HG03469 (cell line): ENCODE measurements around the gene MRPL14.

ENCODE experiments used
- ATAC-seq: cut with Tn5 transposase; IDR thresholded peaks from one replicate; pipeline ENCODE4 v1.9.1; 2021; ENCODE audit warnings: mild to moderate bottlenecking, moderate library complexity, moderate number of reproducible peaks; ENCODE audit not compliant: unreplicated experiment

Gene MRPL14

DNA sequence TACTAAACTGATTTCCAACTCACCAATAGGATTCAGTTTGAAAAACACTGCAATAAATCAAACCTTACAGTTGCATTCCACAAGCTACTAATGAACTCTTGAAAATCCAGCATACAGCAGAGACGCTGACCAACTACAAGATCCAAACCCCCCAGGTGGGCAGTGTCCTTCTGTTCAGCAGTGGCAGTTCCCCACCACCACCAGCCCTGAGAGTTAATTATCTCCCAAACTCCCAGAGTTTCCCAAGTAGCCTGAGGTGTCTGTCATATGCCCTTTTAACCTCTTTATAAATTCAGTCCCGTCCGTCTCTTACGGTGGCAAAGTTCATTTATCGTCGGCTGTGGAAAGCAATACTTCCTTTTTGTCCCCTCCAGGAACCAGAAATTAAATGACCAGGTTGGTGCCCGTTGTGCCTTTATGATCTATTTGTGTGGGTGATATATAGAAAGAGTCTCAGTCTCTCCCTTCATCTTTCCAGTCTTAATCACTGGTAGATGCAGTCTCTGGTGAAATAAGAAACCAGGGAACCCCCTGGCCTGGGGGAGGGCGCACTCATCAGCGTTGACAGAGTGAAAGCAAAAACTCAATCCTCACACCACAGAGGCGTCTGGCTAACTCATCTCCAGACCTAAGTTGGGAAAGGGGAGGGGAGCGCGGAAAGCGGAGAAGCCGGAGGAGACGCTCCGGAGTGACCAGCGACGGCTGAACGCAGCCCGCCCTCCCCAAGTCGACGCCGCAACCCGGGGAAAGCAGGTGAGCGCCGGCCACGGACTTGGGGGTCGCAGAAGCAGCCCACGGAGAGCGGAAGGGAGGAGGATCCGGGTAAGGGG, 717 bp downstream of the MRPL14 start:
- ATAC-seq = no peak

DNA sequence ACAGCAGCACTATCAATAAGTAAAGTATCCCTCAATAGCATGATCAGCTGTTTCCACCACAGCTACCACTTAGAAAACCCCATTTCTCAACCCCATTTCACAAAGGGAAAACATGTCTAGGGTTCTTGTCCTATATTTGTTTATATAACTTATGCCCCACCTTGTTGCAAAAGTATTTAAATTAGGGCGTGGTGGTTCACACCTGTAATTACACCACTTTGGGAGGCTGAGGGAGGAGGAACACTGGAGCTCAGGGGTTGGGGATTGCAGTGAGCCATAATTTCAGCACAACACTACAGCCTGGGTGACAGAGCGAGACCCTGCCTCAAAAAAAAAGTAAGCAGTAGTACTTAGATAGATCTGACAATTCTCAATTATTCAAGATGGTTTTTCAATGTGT, 3.7 kb downstream of the MRPL14 start:
- ATAC-seq = no peak

DNA sequence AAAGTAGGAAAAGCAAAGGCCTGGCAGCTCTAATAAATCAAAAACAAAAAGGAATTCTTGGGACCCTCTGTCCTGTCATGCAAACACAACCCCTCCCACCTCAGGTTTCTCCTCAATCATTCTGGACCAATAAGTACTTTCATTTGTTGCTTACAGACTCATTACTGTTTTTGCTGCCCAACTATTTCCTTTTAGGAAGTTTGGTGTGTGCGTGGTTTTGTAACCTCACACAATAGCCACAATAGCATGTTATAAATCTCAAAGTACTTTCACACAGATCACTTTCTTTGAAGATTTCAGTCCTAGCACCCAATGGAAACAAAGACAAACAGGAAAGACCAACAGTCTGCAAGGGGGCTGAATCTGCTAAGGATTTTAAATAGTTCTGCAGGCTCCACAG, 4.5 kb downstream of the MRPL14 start:
- ATAC-seq = no peak

DNA sequence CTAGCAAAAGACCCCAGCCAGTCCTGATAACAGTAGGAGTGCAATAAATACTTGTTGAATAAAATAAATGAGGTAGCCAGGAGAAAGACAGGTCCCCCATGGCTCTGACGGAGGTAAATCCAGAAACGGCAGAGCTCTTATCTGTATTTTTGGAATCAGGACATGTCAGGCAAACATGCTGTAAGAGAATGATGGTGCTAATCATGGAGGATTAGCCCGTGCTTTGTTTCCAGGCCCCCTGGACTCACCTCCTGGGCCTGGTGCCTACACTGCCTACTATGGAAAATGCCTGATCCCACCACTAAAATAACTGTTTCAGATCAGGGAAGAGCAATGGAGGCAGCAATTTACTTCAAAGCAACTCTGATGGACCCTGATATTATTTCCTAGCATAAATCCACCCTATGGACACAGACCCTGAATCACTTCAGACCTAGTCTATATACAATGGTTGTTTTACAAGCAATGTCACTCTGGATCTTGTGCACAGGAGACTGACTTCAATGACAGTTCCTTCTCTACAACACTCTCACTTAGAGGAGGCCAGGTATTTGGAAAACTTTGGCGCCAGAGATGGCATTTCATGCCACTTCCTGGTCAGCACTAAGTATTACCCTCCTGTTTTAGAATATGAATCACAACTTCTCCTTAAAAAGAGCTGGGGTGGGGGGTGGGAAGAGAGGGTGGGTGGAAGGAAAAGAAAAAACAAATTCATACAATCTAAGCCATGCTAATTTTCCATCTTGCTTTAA, 6.4 kb downstream of the MRPL14 start:
- ATAC-seq = no peak

DNA sequence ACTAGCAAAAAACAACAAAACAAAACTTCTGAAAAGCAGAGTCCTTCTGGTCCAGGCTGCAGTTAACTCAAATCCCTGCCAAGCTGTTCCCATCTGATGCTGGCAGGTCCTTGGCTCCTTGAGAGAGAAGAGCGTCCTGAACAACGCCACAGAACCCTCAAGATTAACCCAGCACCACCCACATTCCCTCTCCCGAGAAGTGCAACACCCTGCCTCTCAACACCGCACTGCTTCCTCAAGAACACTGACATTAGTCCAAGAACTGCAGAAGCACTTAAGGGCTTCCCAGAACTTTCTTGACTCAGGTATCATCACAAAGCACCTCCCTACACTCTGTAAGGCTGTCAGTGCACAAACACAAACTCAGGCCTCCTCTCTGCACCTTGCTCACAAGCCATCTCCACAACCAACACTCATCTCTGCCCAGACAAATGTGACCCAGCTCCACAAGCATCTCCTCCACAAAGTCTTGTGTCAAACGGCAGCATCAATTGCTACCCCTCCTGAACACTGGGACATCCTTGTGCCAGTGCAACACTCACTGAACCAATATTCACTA, 7.5 kb downstream of the MRPL14 start:
- ATAC-seq = no peak

DNA sequence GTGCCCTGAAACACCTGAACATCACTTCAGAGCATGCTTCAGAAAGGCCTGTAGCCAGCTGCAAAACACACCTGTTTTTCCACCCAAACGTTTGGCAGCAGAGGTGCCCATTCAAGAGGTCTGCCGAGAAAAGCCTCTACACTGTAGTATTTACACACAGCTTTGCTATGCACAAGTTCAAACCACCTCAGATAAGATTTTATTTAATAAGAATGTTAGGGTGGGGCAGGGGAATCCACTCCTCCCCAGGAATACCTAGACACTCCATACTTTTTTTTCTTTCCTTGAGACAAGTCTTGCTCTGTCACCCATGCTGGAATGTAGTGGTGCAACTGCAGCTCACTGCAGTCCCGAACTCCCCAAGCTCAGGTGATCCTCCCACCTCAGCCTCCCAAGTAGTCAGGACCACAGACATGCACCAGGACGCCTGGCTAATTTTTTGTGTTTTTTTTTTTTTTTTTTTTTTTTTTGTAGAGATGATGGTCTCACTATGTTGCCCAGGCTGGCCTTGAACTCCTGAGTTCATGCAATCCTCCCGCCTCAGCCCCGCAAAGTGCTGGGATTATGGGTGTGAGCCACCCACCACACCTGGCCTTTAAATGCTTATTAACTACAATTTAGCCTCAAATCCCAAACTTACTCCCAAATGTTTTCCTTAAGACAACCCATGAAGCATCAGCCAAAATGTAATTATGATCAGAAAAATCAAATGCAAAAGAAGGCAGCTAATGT, 9.7 kb downstream of the MRPL14 start:
- ATAC-seq = no peak

DNA sequence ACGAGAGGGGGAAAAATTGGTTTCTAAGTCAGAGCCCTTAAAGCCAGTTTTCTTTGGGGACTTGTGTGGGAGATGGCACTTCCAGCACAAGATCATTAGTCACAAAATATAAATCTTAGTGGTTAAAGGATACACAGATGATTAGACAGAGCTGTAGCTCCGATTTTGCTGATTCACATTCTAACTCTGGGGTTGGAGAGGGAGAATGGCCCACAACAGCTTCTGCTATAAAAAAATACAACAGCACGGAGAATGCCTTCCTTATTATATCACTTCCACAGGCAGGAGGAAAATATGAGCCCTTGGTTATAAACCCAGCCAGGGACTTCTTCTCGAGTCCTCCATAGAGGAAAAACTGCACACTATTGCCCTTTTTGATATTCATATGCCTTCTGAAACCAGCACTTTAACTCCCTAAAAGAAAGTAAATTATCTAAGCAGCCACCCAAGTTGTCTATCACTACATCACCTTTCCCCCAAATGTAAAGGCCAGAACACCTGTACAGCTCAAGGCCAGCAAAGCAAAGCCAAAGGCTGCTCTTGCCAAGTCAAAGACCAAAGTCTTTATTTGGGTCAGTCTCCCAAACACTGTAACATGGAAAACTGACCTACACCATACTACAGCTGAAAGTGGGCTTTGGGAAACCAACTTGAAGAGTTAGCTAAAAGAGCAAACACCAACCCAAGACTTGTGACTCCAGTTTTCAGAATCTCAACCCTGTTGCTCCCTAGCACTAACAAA, 10.4 kb downstream of the MRPL14 start:
- ATAC-seq = no peak

DNA sequence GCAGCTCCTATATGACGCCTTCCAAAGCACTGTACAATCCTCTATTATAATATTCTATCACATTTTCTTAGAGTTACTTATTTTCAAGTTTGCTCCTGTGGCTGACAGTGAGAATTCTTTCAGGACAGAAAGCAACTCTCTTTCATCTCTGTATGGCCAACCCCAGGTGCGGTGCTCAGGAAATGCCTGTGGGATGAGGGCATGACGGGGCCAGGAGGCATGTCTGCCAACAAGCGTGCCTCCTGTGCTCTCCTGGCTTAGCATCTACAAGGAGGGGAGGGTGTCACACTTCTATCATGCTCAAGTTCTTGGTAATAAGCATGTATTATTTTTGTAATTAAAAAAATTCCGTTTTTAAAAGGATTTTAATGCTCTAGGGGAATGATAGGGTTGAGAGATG, 11.4 kb downstream of the MRPL14 start:
- ATAC-seq = no peak

DNA sequence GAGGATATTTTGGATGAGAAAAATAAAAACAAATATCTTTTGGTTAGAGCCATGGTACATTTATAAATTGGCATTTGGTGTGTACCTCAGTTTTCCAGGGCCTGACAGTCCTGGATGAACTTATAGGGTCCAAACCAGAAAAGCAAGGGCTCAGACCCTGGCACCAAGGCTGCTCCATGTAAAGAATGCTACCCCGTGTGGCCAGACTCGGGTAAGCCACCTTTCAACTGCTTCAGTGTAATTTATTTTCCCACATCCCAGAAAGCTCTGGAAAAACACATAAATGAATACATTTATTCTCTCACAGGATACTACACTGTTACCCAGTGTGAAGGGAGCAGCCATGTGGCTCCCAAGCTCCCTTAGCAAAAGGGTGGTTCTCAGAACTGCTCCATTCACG, 13.8 kb downstream of the MRPL14 start:
- ATAC-seq = no peak

DNA sequence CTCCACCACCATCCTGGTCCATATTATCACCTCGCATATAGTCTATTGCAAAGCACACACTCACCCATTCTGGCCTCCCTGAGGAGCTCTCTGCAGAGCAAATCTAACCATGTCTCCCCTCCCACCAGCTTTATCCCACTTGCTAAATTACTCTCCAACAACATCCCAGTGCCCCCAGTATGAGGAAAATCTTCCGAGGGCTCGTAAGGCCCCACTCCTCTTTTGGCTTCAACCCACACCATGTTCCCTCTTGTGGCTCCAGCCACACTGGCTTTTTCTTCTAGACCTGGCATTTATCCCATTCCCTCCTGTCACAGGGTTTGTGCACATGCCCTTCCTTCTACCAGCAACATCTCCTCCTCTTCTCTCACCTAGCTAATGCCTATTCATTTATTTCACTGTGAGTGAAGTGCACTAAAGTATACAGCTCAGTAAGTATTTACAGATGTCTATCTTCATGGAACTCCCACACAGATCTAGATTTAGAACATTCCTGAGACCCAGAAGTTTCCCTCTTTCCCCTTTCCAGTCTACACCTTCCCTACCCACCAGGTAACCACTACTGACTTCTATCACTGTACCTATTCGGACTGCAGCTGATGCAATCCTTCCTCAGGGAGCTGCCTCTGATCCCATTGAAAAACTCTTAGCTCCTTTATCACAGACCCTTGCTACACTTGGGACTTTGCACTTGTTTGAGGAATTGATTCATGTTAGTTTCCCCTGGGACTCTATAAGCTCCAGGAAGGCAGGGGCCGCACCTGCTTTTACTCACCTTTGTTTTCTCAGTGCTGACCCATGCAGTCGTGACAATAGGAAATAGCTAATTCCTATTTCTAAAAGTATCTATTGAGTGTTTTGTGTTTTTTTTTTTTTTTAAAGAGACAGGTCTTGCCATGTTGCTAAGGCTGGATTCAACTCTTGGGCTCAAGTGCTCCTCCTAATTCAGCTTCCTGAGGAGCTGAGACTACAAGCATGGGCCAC, 15.5 kb downstream of the MRPL14 start:
- ATAC-seq = no peak

DNA sequence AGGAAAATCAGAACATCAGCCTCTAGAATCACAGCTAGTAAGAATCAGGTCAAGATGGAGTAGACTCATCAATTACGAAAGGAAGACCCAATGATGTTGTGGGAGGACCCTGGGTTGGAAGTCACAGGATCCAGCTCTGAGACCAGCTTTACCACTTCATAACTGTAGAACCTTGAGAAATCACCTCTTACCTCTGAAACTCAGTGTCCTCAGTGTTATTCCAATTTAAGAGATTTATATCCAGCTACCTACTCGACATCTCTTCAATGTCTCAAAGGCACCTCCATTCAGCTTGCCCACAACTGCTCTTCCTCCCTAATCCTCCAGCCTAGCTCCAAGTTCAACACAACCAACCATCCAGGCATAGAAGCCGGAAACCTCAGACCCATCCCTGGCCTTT, 16.3 kb downstream of the MRPL14 start:
- ATAC-seq = no peak

DNA sequence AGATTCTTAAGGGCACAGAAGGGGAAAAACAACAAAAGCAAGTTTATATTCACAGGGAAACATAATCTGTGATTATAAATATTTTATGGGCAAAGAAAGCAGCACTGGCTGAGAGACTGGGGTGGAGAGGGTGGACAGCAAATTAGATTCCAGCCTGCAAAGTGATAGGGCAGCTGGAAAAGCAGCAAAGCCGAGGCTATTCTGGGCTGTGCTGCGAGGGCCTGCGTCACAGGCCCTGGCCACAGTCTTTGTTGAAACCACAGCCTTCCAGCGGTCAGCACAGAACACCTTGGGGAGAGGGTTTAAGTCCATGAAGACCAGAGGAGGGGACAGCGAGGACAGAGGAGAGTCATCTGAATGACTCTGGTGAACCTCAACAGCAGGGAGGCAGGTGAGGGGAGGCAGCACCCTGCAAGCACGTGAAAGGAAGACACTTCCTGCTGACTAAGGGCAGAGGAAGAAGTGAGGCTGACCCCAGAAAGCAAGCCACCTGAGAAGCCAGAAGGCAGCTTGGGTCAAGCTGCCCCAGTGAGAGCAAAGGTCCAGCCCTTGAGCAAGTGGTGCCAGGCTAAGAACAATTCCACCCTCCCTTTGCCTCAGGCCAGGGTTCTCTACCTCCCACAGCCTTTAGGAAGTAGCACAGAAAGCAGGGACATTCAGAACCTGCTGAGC, 17.1 kb downstream of the MRPL14 start:
- no peak for ATAC-seq

DNA sequence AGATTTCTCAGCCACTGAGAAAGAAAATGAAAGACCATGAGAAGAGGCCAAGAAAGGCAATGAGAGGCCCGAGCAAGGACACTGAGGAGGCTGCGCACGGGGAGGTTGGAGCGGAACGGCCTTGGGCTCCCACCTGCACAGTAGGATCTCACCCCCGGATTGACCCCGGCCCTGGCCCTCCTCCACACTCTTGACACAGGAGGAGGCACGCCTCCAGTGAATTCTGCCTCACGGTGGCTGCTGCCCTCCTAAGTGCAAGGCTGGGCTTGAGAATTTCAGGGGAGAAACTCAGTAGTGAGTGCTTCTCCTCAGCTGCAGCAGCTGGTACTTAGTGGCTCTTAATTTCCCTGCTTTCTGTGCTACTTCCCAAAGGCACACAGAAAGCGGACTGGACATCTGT, 18.0 kb downstream of the MRPL14 start:
- ATAC-seq = no peak

DNA sequence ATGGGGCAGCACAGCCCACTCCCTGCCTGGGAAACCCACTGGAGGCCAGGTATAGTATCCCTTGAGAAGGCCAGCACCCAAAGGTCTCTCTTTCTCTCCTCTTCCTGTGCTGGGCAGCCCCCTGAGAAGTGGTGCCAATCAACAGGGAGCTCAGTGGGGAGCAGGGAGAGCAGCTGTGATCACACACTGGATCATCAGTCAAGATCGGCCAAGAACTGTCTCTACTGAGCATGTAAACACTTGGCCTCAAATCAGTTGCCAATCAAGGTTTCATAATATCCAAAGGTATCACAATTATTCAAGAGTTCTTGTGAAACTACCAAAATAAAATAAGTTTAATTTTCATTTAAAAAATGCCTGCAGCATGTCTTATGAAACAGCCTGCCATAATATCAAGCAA, 18.8 kb downstream of the MRPL14 start:
- ATAC-seq = no peak

DNA sequence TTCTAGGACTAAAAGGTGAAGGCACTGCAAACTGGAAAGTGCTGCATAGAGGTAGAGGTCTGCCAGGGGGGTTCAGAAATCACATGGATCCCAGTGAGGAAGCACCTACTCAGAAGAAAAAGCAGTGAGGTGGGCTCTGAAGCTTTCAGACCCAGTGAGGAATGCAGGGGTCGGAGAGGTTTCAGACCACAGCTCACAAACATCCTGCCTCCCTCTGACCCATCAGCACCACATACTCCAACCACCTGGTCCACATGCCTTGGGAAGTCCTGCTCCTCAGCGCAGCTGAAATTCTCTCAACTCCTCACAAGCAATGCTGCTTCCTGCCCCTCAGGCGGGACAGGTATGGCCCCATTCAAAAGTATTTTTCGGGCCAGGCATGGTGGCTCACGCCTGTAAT, 20.2 kb downstream of the MRPL14 start:
- no peak for ATAC-seq

DNA sequence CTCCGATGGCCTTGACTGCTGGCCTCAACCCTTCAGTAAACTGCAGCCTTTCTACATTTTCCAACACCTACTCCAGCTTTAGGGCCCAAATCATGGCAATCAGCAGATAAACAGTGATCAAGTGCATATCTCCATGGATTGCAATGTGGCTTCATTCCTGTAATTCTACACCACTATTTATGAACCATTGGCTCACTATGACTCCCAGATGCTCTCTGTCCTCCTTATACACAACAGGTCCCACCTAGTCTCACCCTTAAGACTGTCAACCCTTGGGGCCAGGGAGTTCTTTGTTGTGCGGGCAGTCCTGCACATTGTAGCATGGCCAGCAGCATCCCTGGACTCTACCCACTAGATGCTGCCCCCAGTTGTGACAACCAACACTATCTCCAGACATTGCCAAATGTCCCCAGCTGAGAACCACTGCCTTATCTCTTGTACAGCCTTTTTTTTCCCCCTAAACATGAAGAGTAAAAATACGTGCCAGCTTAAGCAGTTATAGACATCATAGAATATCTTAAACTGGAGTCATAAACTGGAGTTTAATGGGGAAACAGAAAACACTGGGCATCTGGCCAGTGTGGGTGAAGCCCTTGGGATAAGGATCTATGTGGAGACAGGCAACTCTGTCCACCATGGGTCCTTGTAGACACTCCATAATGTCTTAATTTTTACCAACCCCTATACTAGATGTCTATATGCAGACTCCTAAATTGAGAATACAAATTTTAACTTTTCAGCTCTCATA, 21.1 kb downstream of the MRPL14 start:
- ATAC-seq = no peak

DNA sequence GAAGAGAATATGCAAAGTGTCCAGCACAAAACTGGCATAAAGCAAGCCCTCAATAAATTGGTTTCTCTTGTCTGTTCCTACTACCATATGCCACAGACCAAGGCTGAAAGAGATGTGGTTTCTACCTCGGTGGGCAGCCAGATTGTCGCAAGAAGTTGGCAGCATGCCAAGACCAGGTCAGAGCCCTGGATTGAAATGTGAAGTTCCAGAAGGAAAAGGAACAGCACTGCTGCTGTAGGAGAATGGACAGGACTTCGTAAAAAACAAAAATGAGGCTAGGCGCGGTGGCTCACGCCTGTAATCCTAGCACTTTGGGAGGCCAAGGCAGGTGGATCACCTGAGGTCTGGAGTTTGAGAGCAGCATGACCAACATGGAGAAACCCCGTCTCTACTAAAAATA, 22.1 kb downstream of the MRPL14 start:
- ATAC-seq = no peak

DNA sequence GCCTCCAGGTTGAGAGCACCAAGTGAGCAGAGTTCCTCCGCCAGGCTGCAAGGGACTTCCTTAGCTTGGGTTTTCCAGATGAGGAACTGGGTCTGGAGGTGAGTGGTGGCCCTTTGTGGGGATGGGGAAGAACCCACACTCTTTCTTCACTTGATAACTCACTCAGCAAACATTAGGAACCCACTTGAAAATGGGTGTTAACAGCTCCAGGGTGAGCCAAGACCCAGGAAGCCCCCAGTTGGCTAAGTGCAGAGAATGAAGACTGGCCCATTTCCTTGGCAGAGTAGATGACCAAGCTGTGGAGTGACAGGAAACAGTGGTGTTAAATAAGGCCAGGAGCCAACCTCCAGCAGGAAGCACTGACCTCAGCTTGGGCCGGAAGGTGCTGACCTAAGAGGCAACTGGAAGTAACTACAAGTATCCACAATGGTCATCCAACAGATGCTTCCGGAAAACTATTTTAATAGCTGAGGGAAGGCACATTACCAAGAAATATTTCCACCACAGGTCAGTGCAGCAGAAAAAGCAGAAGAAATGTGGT, 22.7 kb downstream of the MRPL14 start:
- no peak for ATAC-seq
